A204.1 (cell line): ENCODE measurements around the gene TRHDE.
"Not testable (repeated sequence)": the region's sequence is repeated elsewhere in the genome, so short reads cannot be mapped to it uniquely, and the experiment has no call there.

Experiments used
- FAIRE-seq: peaks from 2 replicates; lab custom pipeline; 2012; peaks lifted over from hg19 to GRCh38; lab: Jason Lieb, UNC

TRHDE gene

GRCh38 chr12:72520044-72520678 lies 248.0 kb downstream of the TRHDE start:
- FAIRE-seq: not testable (repeated sequence)

- no peak for FAIRE-seq
These were observed 249.2 kb downstream of the TRHDE start for GRCh38 chr12:72521326-72521725.

- FAIRE-seq: no peak
These were observed 250.2 kb downstream of the TRHDE start for GRCh38 chr12:72522411-72522810.

GRCh38 chr12:72523754-72524153 lies 251.6 kb downstream of the TRHDE start:
- FAIRE-seq: no peak

GRCh38 chr12:72535212-72535990 lies 263.2 kb downstream of the TRHDE start:
- FAIRE-seq: no peak

GRCh38 chr12:72540811-72541210 lies 268.6 kb downstream of the TRHDE start:
- no peak for FAIRE-seq

- FAIRE-seq: no peak
These were observed 271.8 kb downstream of the TRHDE start for GRCh38 chr12:72543777-72544467.

GRCh38 chr12:72546106-72546505 lies 273.9 kb downstream of the TRHDE start:
- no peak for FAIRE-seq

GRCh38 chr12:72547573-72547972 lies 275.4 kb downstream of the TRHDE start:
- FAIRE-seq: no peak

- no peak for FAIRE-seq
These were observed 277.0 kb downstream of the TRHDE start for GRCh38 chr12:72549184-72549583.

GRCh38 chr12:72560003-72560769 lies 288.0 kb downstream of the TRHDE start:
- FAIRE-seq: no peak

- FAIRE-seq: no peak
These were observed 298.4 kb downstream of the TRHDE start for GRCh38 chr12:72570601-72571000.

- no peak for FAIRE-seq
These were observed 302.0 kb downstream of the TRHDE start for GRCh38 chr12:72574138-72574537.

- no peak for FAIRE-seq
These were observed 306.2 kb downstream of the TRHDE start for GRCh38 chr12:72578327-72578726.

- FAIRE-seq: no peak
These were observed 314.3 kb downstream of the TRHDE start for GRCh38 chr12:72586456-72586855.

GRCh38 chr12:72602581-72602980 lies 330.4 kb downstream of the TRHDE start:
- FAIRE-seq: no peak

- FAIRE-seq: no peak
These were observed 333.8 kb downstream of the TRHDE start for GRCh38 chr12:72605975-72606374.

GRCh38 chr12:72610342-72610741 lies 338.2 kb downstream of the TRHDE start:
- FAIRE-seq: no peak

GRCh38 chr12:72610854-72611358 lies 338.7 kb downstream of the TRHDE start:
- no peak for FAIRE-seq

- no peak for FAIRE-seq
These were observed 340.0 kb downstream of the TRHDE start for GRCh38 chr12:72612171-72612570.

- no peak for FAIRE-seq
These were observed 346.6 kb downstream of the TRHDE start for GRCh38 chr12:72618764-72619163.

- no peak for FAIRE-seq
These were observed 350.4 kb downstream of the TRHDE start for GRCh38 chr12:72622556-72622955.
